ENCODE measurements around the gene USHBP1. TPM values are rescaled to one million over a fixed set of nuclear protein-coding genes. Genes with fewer than 3 reads are reported as not detected.

USHBP1 gene
- total RNA-seq, 1 experiment from 2014 or later: 0.15 TPM

- ChIA-PET RAD21 (ENCODE audit: low non-redundant PET in 1 of 2, low total read pairs in 2 of 2, uncharacterized antibody in 2 of 2, unreplicated experiment in 2 of 2) (interaction anchor here in 1 of 2 experiments (1.2 kb wide), 1 partner anchor 11 kb away, joined by 3 read pairs; no protein-coding TSS in a partner anchor), CTCF (interaction anchor here (1.1 to 1.7 kb wide), 4 partner anchors 11 to 92 kb away, joined by 4 to 7 read pairs (median 4); partner anchors contain the start of genes ANO8 and MRPL34), POLR2A (interaction anchor here (1.0 to 2.4 kb wide), 3 partner anchors 10 to 95 kb away, joined by 3 to 22 read pairs (median 4); partner anchors contain the start of genes ABHD8, DDA1 and MRPL34)
- Histone ChIP-seq H3K4me1 (ENCODE audit: control insufficient read depth in 1 of 2, insufficient read depth in 2 of 2, low read length in 2 of 2) (peaks cover 20 to 44% of the 10 kb centered on the region in 2 experiments), H3K9ac (ENCODE audit: low read length) (peak overlapping the region; percentile 68; the same call in 1 of the 2 replicates), H4K20me1 (ENCODE audit: insufficient read depth) (no peaks in the 10 kb centered on the region), H3K36me3 (ENCODE audit: control insufficient read depth in 1 of 2, insufficient read depth in 2 of 2, low read length in 2 of 2) (peaks cover 0 to 10% of the 10 kb centered on the region in 2 experiments; a peak in 2 of 4 replicates), H3K4me3 (replicated peaks in 1 of 2; ENCODE audit: low read depth in 1 of 2, low read length in 2 of 2) (peak overlapping the region; percentile 60 to 67), H3K27ac (ENCODE audit: low read depth, low read length) (peak overlapping the region; percentile 57), H3K4me2 (ENCODE audit: low read length) (peak overlapping the region; percentile 82), H3K79me2 (ENCODE audit: insufficient read depth, low read length) (peaks cover 37% of the 10 kb centered on the region), H2AFZ (ENCODE audit: low read depth, low read length, poor library complexity, severe bottlenecking) (no peak overlapping the region), H3K27me3 (ENCODE audit: insufficient read depth, low read length) (no peaks in the 10 kb centered on the region), H3K9me3 (ENCODE audit: control insufficient read depth in 1 of 2, insufficient read depth in 1 of 2, low read depth in 1 of 2, low read length in 2 of 2) (no peaks in the 10 kb centered on the region; a peak in 1 of 4 replicates), H3K9me2 (ENCODE audit: insufficient read depth) (no peaks in the 10 kb centered on the region)
- BruUV-seq (replicated peaks): no TSS peak
- DNase-seq (ENCODE audit: low read depth, low spot score) (no peak), ATAC-seq (peak; percentile 30)
- intact Hi-C loops (cut with micrococcal nuclease): no loop called here
- TF ChIP-seq SP1 (IDR thresholded peaks at IDR 0.05; ENCODE audit: low read depth) (no peak), CBX3 (IDR thresholded peaks at IDR 0.05; ENCODE audit: low read depth) (no peak), ZBTB33 (IDR thresholded peaks at IDR 0.05; ENCODE audit: extremely low read depth, insufficient replicate concordance, low read length) (no peak), FOSL1 (IDR thresholded peaks at IDR 0.05; ENCODE audit: low read depth) (no peak), ATF3 (IDR thresholded peaks at IDR 0.05) (no peak), EZH2phosphoT487 (IDR thresholded peaks at IDR 0.05; ENCODE audit: borderline replicate concordance) (no peak), ZFX (IDR thresholded peaks at IDR 0.05) (no peak), YY1 (IDR thresholded peaks at IDR 0.05; ENCODE audit: extremely low read depth, insufficient replicate concordance, low read depth, low read length) (no peak), MAX (IDR thresholded peaks at IDR 0.05) (no peak), EGR1 (IDR thresholded peaks at IDR 0.05; ENCODE audit: low read depth) (no peak), RAD21 (IDR thresholded peaks at IDR 0.05; ENCODE audit: low read depth) (no peak), REST (IDR thresholded peaks at IDR 0.05; ENCODE audit: low read depth) (no peak)
Measured at GRCh38 chr19:17294051-17294891, 29.7 kb upstream of the USHBP1 start.

All from HCT116 (cell line).